HEK293 (cell line): ENCODE results near the gene AQP10.

Experiments
- BCL11B ChIP-seq: fragments of 450-650 bp; formaldehyde crosslinking; IDR thresholded peaks from 2 replicates; pipeline ENCODE4 v1.5.1; 2016; ENCODE audit warnings: low read depth, missing biosample characterization, missing genetic modification characterization
- KLF10 ChIP-seq: fragments of 450-650 bp; IDR thresholded peaks from 2 replicates; pipeline ENCODE4 v1.5.1; 2018; ENCODE audit warnings: missing biosample characterization, mild to moderate bottlenecking, missing genetic modification characterization
- SALL2 ChIP-seq: fragments of 450-650 bp; formaldehyde crosslinking; IDR thresholded peaks from 2 replicates; pipeline ENCODE4 v1.5.0; 2017; ENCODE audit warnings: missing biosample characterization, mild to moderate bottlenecking, missing genetic modification characterization, borderline replicate concordance
- SCRT2 ChIP-seq: fragments of 450-650 bp; formaldehyde crosslinking; IDR thresholded peaks from 2 replicates; pipeline ENCODE4 v1.5.1; 2016; ENCODE audit warnings: missing biosample characterization, missing genetic modification characterization
- SP2 ChIP-seq: fragments of 450-650 bp; formaldehyde crosslinking; IDR thresholded peaks from 2 replicates; pipeline ENCODE4 v1.5.1; 2016; ENCODE audit warnings: missing biosample characterization, missing genetic modification characterization
- ZBTB20 ChIP-seq: fragments of 450-650 bp; formaldehyde crosslinking; IDR thresholded peaks from 2 replicates; pipeline ENCODE4 v1.5.1; 2016; ENCODE audit warnings: missing biosample characterization, missing genetic modification characterization
- ZEB2 ChIP-seq: fragments of 450-650 bp; formaldehyde crosslinking; IDR thresholded peaks from 2 replicates; pipeline ENCODE4 v1.5.1; 2016; ENCODE audit warnings: missing biosample characterization, missing genetic modification characterization
- ZFP37 ChIP-seq: fragments of 450-650 bp; formaldehyde crosslinking; IDR thresholded peaks from 2 replicates; pipeline ENCODE4 v1.5.1; 2016; ENCODE audit warnings: missing biosample characterization, missing genetic modification characterization
- ZNF214 ChIP-seq: fragments of 450-650 bp; formaldehyde crosslinking; IDR thresholded peaks from 2 replicates; pipeline ENCODE4 v1.5.1; 2017; ENCODE audit warnings: missing biosample characterization, mild to moderate bottlenecking, missing genetic modification characterization, borderline replicate concordance
- ZNF24 ChIP-seq: fragments of 450-650 bp; formaldehyde crosslinking; IDR thresholded peaks from 2 replicates; pipeline ENCODE4 v1.5.1; 2016; ENCODE audit warnings: missing biosample characterization, missing genetic modification characterization
- ZNF266 ChIP-seq: fragments of 450-650 bp; formaldehyde crosslinking; IDR thresholded peaks from 2 replicates; pipeline ENCODE4 v1.5.1; 2016; ENCODE audit warnings: missing biosample characterization, missing genetic modification characterization, low read depth
- ZNF423 ChIP-seq: fragments of 450-650 bp; formaldehyde crosslinking; IDR thresholded peaks from 2 replicates; pipeline ENCODE4 v1.5.1; 2016; ENCODE audit warnings: missing biosample characterization, missing genetic modification characterization
- ZNF433 ChIP-seq: fragments of 450-650 bp; formaldehyde crosslinking; IDR thresholded peaks from 2 replicates; pipeline ENCODE4 v1.5.1; 2016; ENCODE audit warnings: missing biosample characterization, missing genetic modification characterization, low read depth
- ZNF530 ChIP-seq: fragments of 450-650 bp; formaldehyde crosslinking; IDR thresholded peaks from 2 replicates; pipeline ENCODE4 v1.5.1; 2016; ENCODE audit warnings: low read depth, missing biosample characterization, missing genetic modification characterization
- ZNF561 ChIP-seq: fragments of 450-650 bp; IDR thresholded peaks from 2 replicates; pipeline ENCODE4 v1.5.1; 2018; ENCODE audit warnings: missing biosample characterization, missing genetic modification characterization, borderline replicate concordance
- ZNF610 ChIP-seq: fragments of 450-650 bp; formaldehyde crosslinking; IDR thresholded peaks from 2 replicates; pipeline ENCODE4 v1.5.1; 2016; ENCODE audit warnings: missing biosample characterization, missing genetic modification characterization, borderline replicate concordance
- ZNF664 ChIP-seq: fragments of 450-650 bp; formaldehyde crosslinking; IDR thresholded peaks from 2 replicates; pipeline ENCODE4 v1.5.1; 2016; ENCODE audit warnings: missing biosample characterization, missing genetic modification characterization
- ZXDB ChIP-seq: fragments of 450-650 bp; formaldehyde crosslinking; IDR thresholded peaks from 2 replicates; pipeline ENCODE4 v1.5.1; 2016; ENCODE audit warnings: missing biosample characterization, missing genetic modification characterization
- TF ChIP-seq, protein P1 (sequence below): fragments of 450-650 bp; formaldehyde crosslinking; IDR thresholded peaks from 2 replicates; pipeline ENCODE4 v1.5.1; 2017; ENCODE audit warnings: missing biosample characterization, missing genetic modification characterization
- TF ChIP-seq, protein P2 (sequence below): fragments of 450-650 bp; formaldehyde crosslinking; IDR thresholded peaks from 2 replicates; pipeline ENCODE4 v1.5.1; 2016; ENCODE audit warnings: missing biosample characterization, missing genetic modification characterization
- TF ChIP-seq, protein P3 (sequence below): fragments of 450-650 bp; formaldehyde crosslinking; IDR thresholded peaks from 2 replicates; pipeline ENCODE4 v1.5.1; 2016; ENCODE audit warnings: missing biosample characterization, missing genetic modification characterization, low read depth
- TF ChIP-seq, protein P4 (sequence below): fragments of 450-650 bp; formaldehyde crosslinking; IDR thresholded peaks from 2 replicates; pipeline ENCODE4 v1.5.1; 2017; ENCODE audit warnings: missing biosample characterization, missing genetic modification characterization
- TF ChIP-seq, protein P5 (sequence below): fragments of 450-650 bp; formaldehyde crosslinking; IDR thresholded peaks from 2 replicates; pipeline ENCODE4 v1.5.1; 2016; ENCODE audit warnings: missing biosample characterization, missing genetic modification characterization, borderline replicate concordance
- TF ChIP-seq, protein P6 (sequence below): fragments of 450-650 bp; formaldehyde crosslinking; conservative IDR thresholded peaks from 2 replicates; pipeline ENCODE4 v1.5.1; 2016; ENCODE audit warnings: low read depth, missing biosample characterization, missing genetic modification characterization

Gene AQP10

DNA sequence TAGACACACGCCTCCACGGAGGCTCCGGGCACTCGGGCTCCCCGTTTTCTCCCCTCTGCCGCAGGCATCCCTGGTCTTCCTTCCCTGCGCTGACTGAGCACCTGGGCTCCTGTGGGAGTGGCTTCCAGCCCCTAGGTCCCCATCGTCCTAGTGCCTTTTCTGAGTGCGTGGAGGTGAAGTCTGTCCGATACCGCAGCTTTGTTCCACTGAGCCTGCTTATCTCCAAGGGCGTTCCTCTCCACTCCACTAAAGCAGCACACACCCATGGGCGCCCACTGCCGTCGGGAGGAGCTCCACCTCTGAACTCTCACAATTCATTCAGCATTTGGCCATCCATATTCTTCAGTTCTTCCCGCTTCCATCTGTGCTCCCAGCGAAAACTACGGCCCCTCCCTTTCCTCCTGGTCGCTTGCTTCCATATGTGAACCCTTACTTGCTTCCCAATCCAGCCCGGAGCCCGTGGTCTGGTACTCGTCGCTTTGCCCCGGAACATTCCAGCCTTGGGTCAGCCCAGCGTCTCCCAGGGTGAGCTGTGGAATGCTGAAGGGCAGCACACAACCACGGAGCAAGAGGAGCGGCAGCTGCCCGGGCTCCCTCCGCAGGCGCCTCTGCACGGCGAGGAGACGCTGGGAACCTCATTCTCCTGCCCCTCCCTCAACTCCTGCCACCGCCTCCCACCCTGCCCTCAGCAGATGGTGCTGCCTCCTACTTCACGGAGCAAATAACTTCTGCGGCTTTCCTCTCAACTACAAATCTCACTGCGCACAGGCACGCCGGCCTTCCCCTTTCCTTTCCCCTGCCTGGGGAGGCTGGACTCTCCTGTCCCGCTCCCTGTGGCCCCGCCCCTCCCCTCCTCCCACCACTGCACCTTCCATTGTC is 31.9 kb downstream of the AQP10 start (continued):
- TF ChIP-seq ZNF24 (tag by site-specific recombination) = peak; percentile 41; the same call in 1 of the 2 replicates
- no peak for TF ChIP-seq ZNF664 (tag by site-specific recombination)
- peak; percentile 98 for TF ChIP-seq ZBTB20 (tag by site-specific recombination)
- TF ChIP-seq ZXDB (tag by site-specific recombination) = 0 out of 2 replicates have a peak, but pooled peaks have one; percentile 17
- no peak for TF ChIP-seq ZEB2 (tag by site-specific recombination)
- TF ChIP-seq, protein P1, sequence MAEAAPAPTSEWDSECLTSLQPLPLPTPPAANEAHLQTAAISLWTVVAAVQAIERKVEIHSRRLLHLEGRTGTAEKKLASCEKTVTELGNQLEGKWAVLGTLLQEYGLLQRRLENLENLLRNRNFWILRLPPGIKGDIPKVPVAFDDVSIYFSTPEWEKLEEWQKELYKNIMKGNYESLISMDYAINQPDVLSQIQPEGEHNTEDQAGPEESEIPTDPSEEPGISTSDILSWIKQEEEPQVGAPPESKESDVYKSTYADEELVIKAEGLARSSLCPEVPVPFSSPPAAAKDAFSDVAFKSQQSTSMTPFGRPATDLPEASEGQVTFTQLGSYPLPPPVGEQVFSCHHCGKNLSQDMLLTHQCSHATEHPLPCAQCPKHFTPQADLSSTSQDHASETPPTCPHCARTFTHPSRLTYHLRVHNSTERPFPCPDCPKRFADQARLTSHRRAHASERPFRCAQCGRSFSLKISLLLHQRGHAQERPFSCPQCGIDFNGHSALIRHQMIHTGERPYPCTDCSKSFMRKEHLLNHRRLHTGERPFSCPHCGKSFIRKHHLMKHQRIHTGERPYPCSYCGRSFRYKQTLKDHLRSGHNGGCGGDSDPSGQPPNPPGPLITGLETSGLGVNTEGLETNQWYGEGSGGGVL = peak; percentile 55; the same call in 1 of the 2 replicates
- TF ChIP-seq ZNF423 (tag by site-specific recombination) = peak; percentile 68; the same call in 1 of the 2 replicates
- TF ChIP-seq, protein P2, sequence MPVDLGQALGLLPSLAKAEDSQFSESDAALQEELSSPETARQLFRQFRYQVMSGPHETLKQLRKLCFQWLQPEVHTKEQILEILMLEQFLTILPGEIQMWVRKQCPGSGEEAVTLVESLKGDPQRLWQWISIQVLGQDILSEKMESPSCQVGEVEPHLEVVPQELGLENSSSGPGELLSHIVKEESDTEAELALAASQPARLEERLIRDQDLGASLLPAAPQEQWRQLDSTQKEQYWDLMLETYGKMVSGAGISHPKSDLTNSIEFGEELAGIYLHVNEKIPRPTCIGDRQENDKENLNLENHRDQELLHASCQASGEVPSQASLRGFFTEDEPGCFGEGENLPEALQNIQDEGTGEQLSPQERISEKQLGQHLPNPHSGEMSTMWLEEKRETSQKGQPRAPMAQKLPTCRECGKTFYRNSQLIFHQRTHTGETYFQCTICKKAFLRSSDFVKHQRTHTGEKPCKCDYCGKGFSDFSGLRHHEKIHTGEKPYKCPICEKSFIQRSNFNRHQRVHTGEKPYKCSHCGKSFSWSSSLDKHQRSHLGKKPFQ (tag by site-specific recombination) = no peak
- TF ChIP-seq, protein P3, sequence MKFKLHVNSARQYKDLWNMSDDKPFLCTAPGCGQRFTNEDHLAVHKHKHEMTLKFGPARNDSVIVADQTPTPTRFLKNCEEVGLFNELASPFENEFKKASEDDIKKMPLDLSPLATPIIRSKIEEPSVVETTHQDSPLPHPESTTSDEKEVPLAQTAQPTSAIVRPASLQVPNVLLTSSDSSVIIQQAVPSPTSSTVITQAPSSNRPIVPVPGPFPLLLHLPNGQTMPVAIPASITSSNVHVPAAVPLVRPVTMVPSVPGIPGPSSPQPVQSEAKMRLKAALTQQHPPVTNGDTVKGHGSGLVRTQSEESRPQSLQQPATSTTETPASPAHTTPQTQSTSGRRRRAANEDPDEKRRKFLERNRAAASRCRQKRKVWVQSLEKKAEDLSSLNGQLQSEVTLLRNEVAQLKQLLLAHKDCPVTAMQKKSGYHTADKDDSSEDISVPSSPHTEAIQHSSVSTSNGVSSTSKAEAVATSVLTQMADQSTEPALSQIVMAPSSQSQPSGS (tag by site-specific recombination) = no peak
- no peak for TF ChIP-seq BCL11B
- no peak for TF ChIP-seq ZFP37 (tag by site-specific recombination)
- TF ChIP-seq, protein P4, sequence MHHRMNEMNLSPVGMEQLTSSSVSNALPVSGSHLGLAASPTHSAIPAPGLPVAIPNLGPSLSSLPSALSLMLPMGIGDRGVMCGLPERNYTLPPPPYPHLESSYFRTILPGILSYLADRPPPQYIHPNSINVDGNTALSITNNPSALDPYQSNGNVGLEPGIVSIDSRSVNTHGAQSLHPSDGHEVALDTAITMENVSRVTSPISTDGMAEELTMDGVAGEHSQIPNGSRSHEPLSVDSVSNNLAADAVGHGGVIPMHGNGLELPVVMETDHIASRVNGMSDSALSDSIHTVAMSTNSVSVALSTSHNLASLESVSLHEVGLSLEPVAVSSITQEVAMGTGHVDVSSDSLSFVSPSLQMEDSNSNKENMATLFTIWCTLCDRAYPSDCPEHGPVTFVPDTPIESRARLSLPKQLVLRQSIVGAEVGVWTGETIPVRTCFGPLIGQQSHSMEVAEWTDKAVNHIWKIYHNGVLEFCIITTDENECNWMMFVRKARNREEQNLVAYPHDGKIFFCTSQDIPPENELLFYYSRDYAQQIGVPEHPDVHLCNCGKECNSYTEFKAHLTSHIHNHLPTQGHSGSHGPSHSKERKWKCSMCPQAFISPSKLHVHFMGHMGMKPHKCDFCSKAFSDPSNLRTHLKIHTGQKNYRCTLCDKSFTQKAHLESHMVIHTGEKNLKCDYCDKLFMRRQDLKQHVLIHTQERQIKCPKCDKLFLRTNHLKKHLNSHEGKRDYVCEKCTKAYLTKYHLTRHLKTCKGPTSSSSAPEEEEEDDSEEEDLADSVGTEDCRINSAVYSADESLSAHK (tag by site-specific recombination) = no peak
- TF ChIP-seq KLF10 (tag by site-specific recombination) = no peak
- no peak for TF ChIP-seq ZNF530 (tag by site-specific recombination)
- no peak for TF ChIP-seq SCRT2 (tag by site-specific recombination)
- no peak for TF ChIP-seq ZNF433 (tag by site-specific recombination)
- TF ChIP-seq ZNF214 (tag by site-specific recombination) = no peak
- 0 out of 2 replicates have a peak, but pooled peaks have one; percentile 18 for TF ChIP-seq ZNF561
- TF ChIP-seq, protein P5, sequence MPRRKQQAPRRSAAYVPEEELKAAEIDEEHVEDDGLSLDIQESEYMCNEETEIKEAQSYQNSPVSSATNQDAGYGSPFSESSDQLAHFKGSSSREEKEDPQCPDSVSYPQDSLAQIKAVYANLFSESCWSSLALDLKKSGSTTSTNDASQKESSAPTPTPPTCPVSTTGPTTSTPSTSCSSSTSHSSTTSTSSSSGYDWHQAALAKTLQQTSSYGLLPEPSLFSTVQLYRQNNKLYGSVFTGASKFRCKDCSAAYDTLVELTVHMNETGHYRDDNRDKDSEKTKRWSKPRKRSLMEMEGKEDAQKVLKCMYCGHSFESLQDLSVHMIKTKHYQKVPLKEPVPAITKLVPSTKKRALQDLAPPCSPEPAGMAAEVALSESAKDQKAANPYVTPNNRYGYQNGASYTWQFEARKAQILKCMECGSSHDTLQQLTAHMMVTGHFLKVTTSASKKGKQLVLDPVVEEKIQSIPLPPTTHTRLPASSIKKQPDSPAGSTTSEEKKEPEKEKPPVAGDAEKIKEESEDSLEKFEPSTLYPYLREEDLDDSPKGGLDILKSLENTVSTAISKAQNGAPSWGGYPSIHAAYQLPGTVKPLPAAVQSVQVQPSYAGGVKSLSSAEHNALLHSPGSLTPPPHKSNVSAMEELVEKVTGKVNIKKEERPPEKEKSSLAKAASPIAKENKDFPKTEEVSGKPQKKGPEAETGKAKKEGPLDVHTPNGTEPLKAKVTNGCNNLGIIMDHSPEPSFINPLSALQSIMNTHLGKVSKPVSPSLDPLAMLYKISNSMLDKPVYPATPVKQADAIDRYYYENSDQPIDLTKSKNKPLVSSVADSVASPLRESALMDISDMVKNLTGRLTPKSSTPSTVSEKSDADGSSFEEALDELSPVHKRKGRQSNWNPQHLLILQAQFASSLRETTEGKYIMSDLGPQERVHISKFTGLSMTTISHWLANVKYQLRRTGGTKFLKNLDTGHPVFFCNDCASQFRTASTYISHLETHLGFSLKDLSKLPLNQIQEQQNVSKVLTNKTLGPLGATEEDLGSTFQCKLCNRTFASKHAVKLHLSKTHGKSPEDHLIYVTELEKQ (tag by site-specific recombination) = peak; percentile 12; the same call in 1 of the 2 replicates
- peak; percentile 94; the same call in 1 of the 2 replicates for TF ChIP-seq ZNF610
- TF ChIP-seq SALL2 (tag by site-specific recombination) = no peak
- peak; percentile 86 for TF ChIP-seq SP2 (tag by site-specific recombination)
- no peak for TF ChIP-seq ZNF266 (tag by site-specific recombination)
- TF ChIP-seq, protein P6, sequence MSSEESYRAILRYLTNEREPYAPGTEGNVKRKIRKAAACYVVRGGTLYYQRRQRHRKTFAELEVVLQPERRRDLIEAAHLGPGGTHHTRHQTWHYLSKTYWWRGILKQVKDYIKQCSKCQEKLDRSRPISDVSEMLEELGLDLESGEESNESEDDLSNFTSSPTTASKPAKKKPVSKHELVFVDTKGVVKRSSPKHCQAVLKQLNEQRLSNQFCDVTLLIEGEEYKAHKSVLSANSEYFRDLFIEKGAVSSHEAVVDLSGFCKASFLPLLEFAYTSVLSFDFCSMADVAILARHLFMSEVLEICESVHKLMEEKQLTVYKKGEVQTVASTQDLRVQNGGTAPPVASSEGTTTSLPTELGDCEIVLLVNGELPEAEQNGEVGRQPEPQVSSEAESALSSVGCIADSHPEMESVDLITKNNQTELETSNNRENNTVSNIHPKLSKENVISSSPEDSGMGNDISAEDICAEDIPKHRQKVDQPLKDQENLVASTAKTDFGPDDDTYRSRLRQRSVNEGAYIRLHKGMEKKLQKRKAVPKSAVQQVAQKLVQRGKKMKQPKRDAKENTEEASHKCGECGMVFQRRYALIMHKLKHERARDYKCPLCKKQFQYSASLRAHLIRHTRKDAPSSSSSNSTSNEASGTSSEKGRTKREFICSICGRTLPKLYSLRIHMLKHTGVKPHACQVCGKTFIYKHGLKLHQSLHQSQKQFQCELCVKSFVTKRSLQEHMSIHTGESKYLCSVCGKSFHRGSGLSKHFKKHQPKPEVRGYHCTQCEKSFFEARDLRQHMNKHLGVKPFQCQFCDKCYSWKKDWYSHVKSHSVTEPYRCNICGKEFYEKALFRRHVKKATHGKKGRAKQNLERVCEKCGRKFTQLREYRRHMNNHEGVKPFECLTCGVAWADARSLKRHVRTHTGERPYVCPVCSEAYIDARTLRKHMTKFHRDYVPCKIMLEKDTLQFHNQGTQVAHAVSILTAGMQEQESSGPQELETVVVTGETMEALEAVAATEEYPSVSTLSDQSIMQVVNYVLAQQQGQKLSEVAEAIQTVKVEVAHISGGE (tag by site-specific recombination) = 0 out of 2 replicates have a peak, but pooled peaks have one; percentile 26
